IMR-90 (cell line): ENCODE data around the gene EPB41L1. TPM values are rescaled to one million over a fixed set of nuclear protein-coding genes. Genes with fewer than 3 reads are reported as not detected.

Experiments
- ATAC-seq: fragments of 200-7000 bp; cut with Tn5 transposase; 2 replicates; pipeline ENCODE4 v1.9.1; 2020; ENCODE audit warnings: low read depth, mild to moderate bottlenecking, moderate library complexity
- BruUV-seq: library from RNA; stranded (reverse); fragments of 400-500 nt; replicated peaks from 2 replicates; lab custom pipeline; 2021; lab: Mats Ljungman, UMichigan
- CTCF ChIA-PET: fragments of 300-600 bp; formaldehyde crosslinking; extraction: SDS; loops from one replicate; lab custom pipeline; 2021; ENCODE audit warnings: antibody characterized with exemption; lab: Yijun Ruan, JAX
- POLR2A ChIA-PET: fragments of 300-600 bp; sonication (Branson Sonifier 250); formaldehyde crosslinking; loops from one replicate; lab custom pipeline; 2022; ENCODE audit warnings: antibody characterized with exemption; ENCODE audit not compliant: unreplicated experiment; lab: Charles Lee
- DNase-seq: peaks from one replicate; pipeline ENCODE4 v3.0.0; 2013
- H2AFZ ChIP-seq: replicated peaks from 2 replicates; pipeline ENCODE3; 2013; ENCODE audit warnings: low read length, mild to moderate bottlenecking; ENCODE audit not compliant: poor library complexity
- H2AK5ac ChIP-seq: 2 replicates; pipeline ENCODE4 v1.6.1; 2013; ENCODE audit warnings: low read depth, low read length, inconsistent platforms
- H2AK9ac ChIP-seq: replicated peaks from 2 replicates; pipeline ENCODE3; 2013; ENCODE audit warnings: mild to moderate bottlenecking, low read depth, low read length, moderate library complexity; ENCODE audit not compliant: poor library complexity
- H2BK120ac ChIP-seq: 2 replicates; pipeline ENCODE4 v1.6.1; 2013; ENCODE audit warnings: low read depth, low read length, inconsistent platforms
- H2BK15ac ChIP-seq: 3 replicates; pipeline ENCODE4 v1.6.1; 2013; ENCODE audit warnings: low read depth, low read length, inconsistent platforms
- H2BK20ac ChIP-seq: 2 replicates; pipeline ENCODE4 v1.6.1; 2013; ENCODE audit warnings: low read depth, mild to moderate bottlenecking, inconsistent platforms, low read length, moderate library complexity
- H2BK5ac ChIP-seq: 2 replicates; pipeline ENCODE4 v1.6.1; 2013; ENCODE audit warnings: mild to moderate bottlenecking, low read depth, low read length, inconsistent platforms; ENCODE audit not compliant: poor library complexity, severe bottlenecking
- H3K14ac ChIP-seq: replicated peaks from 2 replicates; pipeline ENCODE4 v1.6.1; 2013; ENCODE audit warnings: low read depth, low read length, inconsistent platforms
- H3K18ac ChIP-seq: 2 replicates; pipeline ENCODE4 v1.6.1; 2013; ENCODE audit warnings: low read depth, low read length, control low read depth
- H3K23ac ChIP-seq: 2 replicates; pipeline ENCODE4 v1.6.1; 2013; ENCODE audit warnings: low read depth, low read length, inconsistent platforms
- H3K27ac ChIP-seq: 2 replicates; pipeline ENCODE4 v1.5.1; 2013; ENCODE audit warnings: mild to moderate bottlenecking, control low read depth, low read length; ENCODE audit not compliant: insufficient read depth
- H3K27me3 ChIP-seq: 2 replicates; pipeline ENCODE4 v1.6.1; 2013; ENCODE audit warnings: low read length; ENCODE audit not compliant: control insufficient read depth, insufficient read depth
- H3K36me3 ChIP-seq: 2 replicates; pipeline ENCODE4 v1.6.1; 2013; ENCODE audit warnings: low read length, mixed read lengths; ENCODE audit not compliant: control insufficient read depth, insufficient read depth
- H3K4ac ChIP-seq: 2 replicates; pipeline ENCODE4 v1.6.1; 2013; ENCODE audit warnings: low read depth, low read length, inconsistent platforms
- H3K4me1 ChIP-seq: 2 replicates; pipeline ENCODE4 v1.6.1; 2013; ENCODE audit warnings: low read length, mixed read lengths; ENCODE audit not compliant: control insufficient read depth, insufficient read depth
- H3K4me2 ChIP-seq: 2 replicates; pipeline ENCODE4 v1.6.1; 2013; ENCODE audit warnings: low read depth, mild to moderate bottlenecking, control low read depth, low read length, moderate library complexity
- H3K4me3 ChIP-seq: 2 replicates; pipeline ENCODE4 v1.5.1; 2013; ENCODE audit warnings: low read depth, mild to moderate bottlenecking, control low read depth, low read length, moderate library complexity; ENCODE audit not compliant: insufficient read depth
- H3K56ac ChIP-seq: 2 replicates; pipeline ENCODE4 v1.6.1; 2013; ENCODE audit warnings: low read length, inconsistent platforms; ENCODE audit not compliant: insufficient read depth; ENCODE audit errors: extremely low read depth
- H3K79me1 ChIP-seq, 2 experiments: 2 replicates each; pipeline ENCODE4 v1.6.1; 2013; ENCODE audit warnings: low read length in 2 of 2, inconsistent platforms in 1 of 2, low read depth in 1 of 2
- H3K9ac ChIP-seq: 2 replicates; pipeline ENCODE4 v1.6.1; 2013; ENCODE audit warnings: low read depth, low read length, control low read depth
- H3K9me1 ChIP-seq: 2 replicates; pipeline ENCODE4 v1.6.1; 2013; ENCODE audit warnings: low read length, inconsistent platforms; ENCODE audit not compliant: insufficient read depth
- H3K9me3 ChIP-seq: 2 replicates; pipeline ENCODE4 v1.6.1; 2013; ENCODE audit warnings: low read length; ENCODE audit not compliant: control insufficient read depth, insufficient read depth
- H4K20me1 ChIP-seq: 2 replicates; pipeline ENCODE4 v1.6.1; 2013; ENCODE audit warnings: low read length, inconsistent platforms; ENCODE audit not compliant: insufficient read depth
- H4K5ac ChIP-seq: 2 replicates; pipeline ENCODE4 v1.6.1; 2013; ENCODE audit warnings: mild to moderate bottlenecking, low read depth, low read length, control low read depth
- H4K8ac ChIP-seq, 2 experiments: 2 replicates each; pipeline ENCODE4 v1.6.1; 2013; ENCODE audit warnings: low read depth in 2 of 2, low read length in 2 of 2, control low read depth in 1 of 2, inconsistent platforms in 1 of 2
- H4K91ac ChIP-seq: 2 replicates; pipeline ENCODE4 v1.6.1; 2013; ENCODE audit warnings: low read depth, low read length, inconsistent platforms; ENCODE audit not compliant: insufficient read depth
- BHLHE40 ChIP-seq: fragments of 150-350 bp; IDR thresholded peaks from 2 replicates; pipeline ENCODE4 v1.6.1; 2016; ENCODE audit warnings: mild to moderate bottlenecking, low read depth, low read length
- CEBPB ChIP-seq: IDR thresholded peaks from 2 replicates; pipeline ENCODE4 v1.6.1; 2012; ENCODE audit warnings: low read depth, low read length, improper control_type of control experiment
- CHD1 ChIP-seq: IDR thresholded peaks from 2 replicates; pipeline ENCODE4 v1.6.1; 2012; ENCODE audit warnings: low read depth, low read length, improper control_type of control experiment
- ELK1 ChIP-seq: fragments of 150-350 bp; IDR thresholded peaks from 2 replicates; pipeline ENCODE4 v1.6.1; 2016; ENCODE audit warnings: low read depth, mild to moderate bottlenecking, low read length, moderate library complexity, borderline replicate concordance
- MAFK ChIP-seq: IDR thresholded peaks from 2 replicates; pipeline ENCODE4 v1.6.1; 2012; ENCODE audit warnings: low read depth, low read length, improper control_type of control experiment
- MAZ ChIP-seq: IDR thresholded peaks from 2 replicates; pipeline ENCODE4 v1.6.1; 2012; ENCODE audit warnings: low read depth, mild to moderate bottlenecking, low read length, improper control_type of control experiment, moderate library complexity, borderline replicate concordance
- NFE2L2 ChIP-seq: fragments of 150-350 bp; IDR thresholded peaks from 2 replicates; pipeline ENCODE4 v1.6.1; 2016; ENCODE audit warnings: low read depth, mild to moderate bottlenecking, low read length
- RCOR1 ChIP-seq: IDR thresholded peaks from 2 replicates; pipeline ENCODE4 v1.6.1; 2012; ENCODE audit warnings: mild to moderate bottlenecking, low read length, improper control_type of control experiment; ENCODE audit not compliant: insufficient replicate concordance
- RFX5 ChIP-seq: IDR thresholded peaks from 2 replicates; pipeline ENCODE4 v1.8.0; 2012; ENCODE audit warnings: low read depth, mild to moderate bottlenecking, low read length, moderate library complexity
- WGBS, 2 experiments: methylation state at CpG; one replicate each; pipeline versions ENCODE4 v1.1.5 to v1.1.7; 2013; ENCODE audit warnings: missing lambda C conversion rate in 2 of 2; ENCODE audit not compliant: insufficient read length in 1 of 2; ENCODE audit errors: extremely low coverage in 2 of 2; 5-methylcytosine and 5-hydroxymethylcytosine counted together
- dilution Hi-C: fragments of 300-500 bp; cut with HindIII; formaldehyde crosslinking; loops from one replicate; pipeline ENCODE4 v1.14.3; 2018; ENCODE audit warnings: low sequenced_read_pairs; ENCODE audit not compliant: unreplicated experiment
- in situ Hi-C: fragments of 300-500 bp; cut with MboI; formaldehyde crosslinking; loops from 3 replicates; pipeline ENCODE4 v1.14.3; 2019; ENCODE audit warnings: low sequenced_read_pairs, inconsistent platforms, mixed read lengths
- intact Hi-C: fragments of 100-400 bp; cut with micrococcal nuclease; formaldehyde crosslinking; loops from 2 replicates; pipeline ENCODE4 v1.10.0; 2022
- polyA plus RNA-seq, 3 experiments: library from polyadenylated mRNA; depleted of rRNA; stranded (reverse); fragments of >200 nt; gene quantifications; 2 replicates each; pipeline ENCODE4 v1.2.3, GENCODE V29; 2012; ENCODE audit warnings: low replicate concordance in 1 of 3
- total RNA-seq: library from RNA; depleted of rRNA; stranded (reverse); fragments of >200 nt; gene quantifications from 2 replicates; pipeline ENCODE4 v1.2.3, GENCODE V29; 2012

Gene EPB41L1
- total and polyA plus RNA-seq, 2 of the 4 experiments (the other 2 are of a cell fraction): 12.5 to 33.7 TPM

GRCh38 chr20:36120991-36121390 is 33.5 kb upstream of the EPB41L1 start:
- BruUV-seq: no TSS peak

More at GRCh38 chr20:36120991-36121390, 33.5 kb upstream of the EPB41L1 start:
- TF ChIP-seq MAZ (no peak), RFX5 (no peak), CEBPB (no peak), MAFK (no peak), CHD1 (no peak), BHLHE40 (no peak), NFE2L2 (no peak), RCOR1 (no peak), ELK1 (no peak)
- H3K9me1 ChIP-seq: peaks cover 4% of the 10 kb centered on the region
- H2AFZ ChIP-seq: no peak overlapping the region
- in situ Hi-C loops: no loop called here
- H2AK5ac ChIP-seq: no peak overlapping the region
- peaks cover 18% of the 10 kb centered on the region for H3K27me3 ChIP-seq
- no peak overlapping the region for H3K4ac ChIP-seq
- H4K20me1 ChIP-seq: 0 out of 2 replicates have a peak, but pooled peaks cover 3% of the 10 kb centered on the region
- CTCF ChIA-PET: no interaction called here
- no peak overlapping the region for H2AK9ac ChIP-seq
- H3K36me3 ChIP-seq: no peaks in the 10 kb centered on the region
- ATAC-seq (no peak), DNase-seq (no peak)
- no peak overlapping the region for H3K23ac ChIP-seq
- no peak overlapping the region for H4K91ac ChIP-seq
- H2BK120ac ChIP-seq: no peak overlapping the region
- intact Hi-C loops: no loop called here
- POLR2A ChIA-PET: no interaction called here
- no peak overlapping the region for H3K9ac ChIP-seq
- H4K5ac ChIP-seq: no peak overlapping the region
- no peak overlapping the region for H2BK5ac ChIP-seq
- H3K56ac ChIP-seq: no peak overlapping the region
- no peak overlapping the region for H3K4me3 ChIP-seq
- no peaks in the 10 kb centered on the region for H3K79me1 ChIP-seq
- no peak overlapping the region for H3K18ac ChIP-seq
- no peak overlapping the region for H3K14ac ChIP-seq
- no peak overlapping the region for H4K8ac ChIP-seq
- no peak overlapping the region for H2BK20ac ChIP-seq
- dilution Hi-C loops: no loop called here
- WGBS, 2 experiments: 100% methylated on average over 2 of the region's 7 CpGs; no CpG with 5 or more reads in 1 of the 2 experiments
- H2BK15ac ChIP-seq: no peak overlapping the region
- H3K9me3 ChIP-seq: no peaks in the 10 kb centered on the region
- peaks cover 3% of the 10 kb centered on the region; the same call in 1 of the 2 replicates for H3K4me1 ChIP-seq
- H3K4me2 ChIP-seq: no peak overlapping the region
- H3K27ac ChIP-seq: no peak overlapping the region
